ENCODE measurements around the gene MAP2K3. TPM values are rescaled to one million over a fixed set of nuclear protein-coding genes. Genes with fewer than 3 reads are reported as not detected.
A peak's percentile ranks its signal among the peaks of the same experiment; 100 is the strongest.

Gene MAP2K3
- total RNA-seq, 2 donors from 2014 or later: 66.6 to 81.1 TPM

- no peak overlapping the region for H3K27ac ChIP-seq
- no peaks in the 10 kb centered on the region for H3K27me3 ChIP-seq (replicated peaks; ENCODE audit: insufficient read depth)
- H3K36me3 ChIP-seq: no peaks in the 10 kb centered on the region
- DNase-seq (ENCODE audit: low spot score) (no peak), ATAC-seq (ENCODE audit: insufficient number of reproducible peaks, low FRiP score, low read depth) (no peak)
- H3K4me1 ChIP-seq (ENCODE audit: control insufficient read depth in 1 of 2, low read depth in 2 of 2): peaks cover 20 to 36% of the 10 kb centered on the region in 2 donors
- no peak for TF ChIP-seq CTCF (IDR thresholded peaks at IDR 0.05)
- no peaks in the 10 kb centered on the region for H3K9me3 ChIP-seq
- H3K4me3 ChIP-seq: no peak overlapping the region
These were observed 36.8 kb upstream of the MAP2K3 start for GRCh38 chr17:21247552-21248258.

- Histone ChIP-seq H3K9me3 (no peaks in the 10 kb centered on the region), H3K4me1 (ENCODE audit: control insufficient read depth in 1 of 2, low read depth in 2 of 2) (peaks cover 20 to 37% of the 10 kb centered on the region in 2 donors), H3K36me3 (no peaks in the 10 kb centered on the region), H3K4me3 (no peak overlapping the region), H3K27ac (no peak overlapping the region), H3K27me3 (replicated peaks; ENCODE audit: insufficient read depth) (no peaks in the 10 kb centered on the region)
- DNase-seq (ENCODE audit: low spot score): no peak
- no peak for ATAC-seq (ENCODE audit: insufficient number of reproducible peaks, low FRiP score, low read depth)
- no peak for TF ChIP-seq CTCF (IDR thresholded peaks at IDR 0.05)
These were observed 36.0 kb upstream of the MAP2K3 start for GRCh38 chr17:21248500-21248899.

GRCh38 chr17:21249086-21249795 is 35.3 kb upstream of the MAP2K3 start:
- no peak for TF ChIP-seq CTCF (IDR thresholded peaks at IDR 0.05)
- Histone ChIP-seq H3K4me1 (ENCODE audit: control insufficient read depth in 1 of 2, low read depth in 2 of 2) (peaks cover 23 to 42% of the 10 kb centered on the region in 2 donors), H3K36me3 (no peaks in the 10 kb centered on the region), H3K4me3 (no peak overlapping the region), H3K27me3 (replicated peaks; ENCODE audit: insufficient read depth) (no peaks in the 10 kb centered on the region), H3K9me3 (no peaks in the 10 kb centered on the region), H3K27ac (no peak overlapping the region)
- ATAC-seq (ENCODE audit: insufficient number of reproducible peaks, low FRiP score, low read depth) (no peak), DNase-seq (ENCODE audit: low spot score) (no peak)

- no peak for DNase-seq (ENCODE audit: low spot score)
- no peaks in the 10 kb centered on the region for H3K36me3 ChIP-seq
- ATAC-seq (ENCODE audit: insufficient number of reproducible peaks, low FRiP score, low read depth): no peak
- no peaks in the 10 kb centered on the region for H3K27me3 ChIP-seq (replicated peaks; ENCODE audit: insufficient read depth)
- no peak overlapping the region for H3K4me3 ChIP-seq
- no peak for TF ChIP-seq CTCF (IDR thresholded peaks at IDR 0.05)
- H3K4me1 ChIP-seq (ENCODE audit: control insufficient read depth in 1 of 2, low read depth in 2 of 2): peaks cover 23 to 42% of the 10 kb centered on the region in 2 donors
- peak overlapping the region in 1 of 2 donors; percentile 57 for H3K27ac ChIP-seq
- H3K9me3 ChIP-seq: no peaks in the 10 kb centered on the region
These were observed 34.4 kb upstream of the MAP2K3 start for GRCh38 chr17:21249920-21250703.

- peaks cover 20 to 41% of the 10 kb centered on the region in 2 donors for H3K4me1 ChIP-seq (ENCODE audit: control insufficient read depth in 1 of 2, low read depth in 2 of 2)
- peak overlapping the region; percentile 76 for H3K4me3 ChIP-seq
- DNase-seq (ENCODE audit: low spot score): no peak
- H3K27ac ChIP-seq: peak overlapping the region; percentile 29 to 57
- no peak for TF ChIP-seq CTCF (IDR thresholded peaks at IDR 0.05)
- ATAC-seq (ENCODE audit: insufficient number of reproducible peaks, low FRiP score, low read depth): no peak
- H3K9me3 ChIP-seq: no peaks in the 10 kb centered on the region
- H3K36me3 ChIP-seq: no peaks in the 10 kb centered on the region
- no peaks in the 10 kb centered on the region for H3K27me3 ChIP-seq (replicated peaks; ENCODE audit: insufficient read depth)
These were observed 33.7 kb upstream of the MAP2K3 start for GRCh38 chr17:21250854-21251253.
